Cardiac muscle cell (in vitro differentiated cells and primary cell): ENCODE results near the gene MFF. TPM values are rescaled to one million over a fixed set of nuclear protein-coding genes. Genes with fewer than 3 reads are reported as not detected.

Source experiments
- DNase-seq, 2 donors: peaks; one replicate each; pipeline versions ENCODE4 v3.0.0 to v3.0.0-alpha.2; 2010 to 2017; ENCODE audit warnings: low read depth in 1 of 2, low spot score in 1 of 2
- H3K27ac ChIP-seq: fragments of 200-600 bp; sonication (generic); 2 replicates; pipeline ENCODE4 v1.5.1; 2016
- H3K27me3 ChIP-seq: fragments of 200-600 bp; sonication (generic); 2 replicates; pipeline ENCODE4 v1.6.0; 2016; ENCODE audit warnings: control low read depth
- H3K36me3 ChIP-seq: fragments of 200-600 bp; sonication (generic); 2 replicates; pipeline ENCODE4 v1.5.1; 2016; ENCODE audit warnings: control low read depth
- H3K4me1 ChIP-seq: fragments of 200-600 bp; sonication (generic); 2 replicates; pipeline ENCODE4 v1.8.1; 2017; ENCODE audit warnings: low read depth, mild to moderate bottlenecking, mixed run types
- H3K4me3 ChIP-seq: fragments of 200-600 bp; sonication (generic); 2 replicates; pipeline ENCODE4 v1.5.1; 2016; ENCODE audit warnings: mild to moderate bottlenecking
- H3K9me3 ChIP-seq: fragments of 200-600 bp; sonication (generic); 2 replicates; pipeline ENCODE4 v1.5.1; 2017; ENCODE audit warnings: low read depth, mild to moderate bottlenecking, control low read depth
- CTCF ChIP-seq: IDR thresholded peaks from 2 replicates; pipeline ENCODE4 v1.5.1; 2012; ENCODE audit warnings: low read depth, mild to moderate bottlenecking, low read length
- polyA plus RNA-seq: library from polyadenylated mRNA; unstranded; fragments of >200 nt; fragmentation: Nextera tagmentation; extraction: Ambion mirVana; gene quantifications from 2 replicates; pipeline ENCODE4 v1.2.1, GENCODE V29; 2016
- total RNA-seq: library from RNA; depleted of rRNA; stranded (reverse); fragments of >200 nt; gene quantifications from 2 replicates; pipeline ENCODE4 v1.2.3, GENCODE V29; 2016

The MFF gene
- total and polyA plus RNA-seq, 2 experiments from 2014 or later = 109 to 125 TPM

GRCh38 chr2:227293531-227293930 is 31.5 kb upstream of the MFF start:
- Histone ChIP-seq H3K27ac (no peak overlapping the region), H3K9me3 (no peaks in the 10 kb centered on the region), H3K36me3 (no peaks in the 10 kb centered on the region), H3K4me3 (no peak overlapping the region), H3K4me1 (no peaks in the 10 kb centered on the region), H3K27me3 (no peaks in the 10 kb centered on the region)
- no peak for DNase-seq
- TF ChIP-seq CTCF = no peak

GRCh38 chr2:227295806-227296205 is 29.2 kb upstream of the MFF start:
- no peak for DNase-seq
- Histone ChIP-seq H3K36me3 (no peaks in the 10 kb centered on the region), H3K4me3 (no peak overlapping the region), H3K27me3 (no peaks in the 10 kb centered on the region), H3K9me3 (no peaks in the 10 kb centered on the region), H3K27ac (no peak overlapping the region), H3K4me1 (no peaks in the 10 kb centered on the region)
- TF ChIP-seq CTCF = no peak

- H3K4me1 ChIP-seq = no peaks in the 10 kb centered on the region
- no peak overlapping the region for H3K4me3 ChIP-seq
- no peak overlapping the region for H3K27ac ChIP-seq
- H3K36me3 ChIP-seq = no peaks in the 10 kb centered on the region
- no peaks in the 10 kb centered on the region for H3K9me3 ChIP-seq
- no peak for TF ChIP-seq CTCF
- no peak for DNase-seq
- no peaks in the 10 kb centered on the region for H3K27me3 ChIP-seq
Observed at GRCh38 chr2:227296671-227297405, 28.2 kb upstream of the MFF start.

GRCh38 chr2:227301523-227301922 is 23.5 kb upstream of the MFF start:
- TF ChIP-seq CTCF = no peak
- Histone ChIP-seq H3K4me3 (no peak overlapping the region), H3K27me3 (no peaks in the 10 kb centered on the region), H3K36me3 (no peaks in the 10 kb centered on the region), H3K9me3 (no peaks in the 10 kb centered on the region), H3K4me1 (no peaks in the 10 kb centered on the region), H3K27ac (no peak overlapping the region)
- no peak for DNase-seq

- no peak overlapping the region for H3K27ac ChIP-seq
- H3K27me3 ChIP-seq = no peaks in the 10 kb centered on the region
- H3K9me3 ChIP-seq = no peaks in the 10 kb centered on the region
- TF ChIP-seq CTCF = no peak
- no peaks in the 10 kb centered on the region for H3K4me1 ChIP-seq
- DNase-seq = no peak
- no peaks in the 10 kb centered on the region for H3K36me3 ChIP-seq
- H3K4me3 ChIP-seq = no peak overlapping the region
Observed at GRCh38 chr2:227308784-227309183, 16.3 kb upstream of the MFF start.
